HEK293T (cell line): ENCODE results near the gene CACNA1C.

Experiments
- BHLHE40 ChIP-seq: fragments of 450-650 bp; IDR thresholded peaks from 2 replicates; pipeline ENCODE4 v1.6.1; 2016; ENCODE audit warnings: mild to moderate bottlenecking, moderate library complexity, borderline replicate concordance
- ELF4 ChIP-seq: fragments of 450-650 bp; IDR thresholded peaks from 2 replicates; pipeline ENCODE4 v1.6.1; 2017; ENCODE audit warnings: antibody characterized with exemption
- FOXA1 ChIP-seq: fragments of 450-650 bp; IDR thresholded peaks from 2 replicates; pipeline ENCODE4 v1.6.1; 2016; ENCODE audit warnings: mild to moderate bottlenecking
- FOXK2 ChIP-seq: fragments of 450-650 bp; IDR thresholded peaks from 2 replicates; pipeline ENCODE4 v1.6.1; 2016; ENCODE audit warnings: mild to moderate bottlenecking
- HDGF ChIP-seq: fragments of 450-650 bp; IDR thresholded peaks from 2 replicates; pipeline ENCODE4 v1.6.1; 2017; ENCODE audit warnings: antibody characterized with exemption, borderline replicate concordance
- L3MBTL2 ChIP-seq: fragments of 450-650 bp; conservative IDR thresholded peaks from 2 replicates; pipeline ENCODE4 v1.6.1; 2016; ENCODE audit warnings: mild to moderate bottlenecking
- NFRKB ChIP-seq: fragments of 450-650 bp; IDR thresholded peaks from 2 replicates; pipeline ENCODE4 v1.6.1; 2016; ENCODE audit warnings: mild to moderate bottlenecking, moderate library complexity
- SP1 ChIP-seq: fragments of 450-650 bp; IDR thresholded peaks from 2 replicates; pipeline ENCODE4 v1.6.1; 2017
- SUZ12 ChIP-seq: fragments of 450-650 bp; IDR thresholded peaks from 2 replicates; pipeline ENCODE4 v1.6.1; 2016; ENCODE audit warnings: mild to moderate bottlenecking
- ZNF384 ChIP-seq: fragments of 450-650 bp; IDR thresholded peaks from 2 replicates; pipeline ENCODE4 v1.6.1; 2016
- TF ChIP-seq, protein P1 (sequence below): fragments of 450-650 bp; IDR thresholded peaks from 2 replicates; pipeline ENCODE4 v1.6.1; 2016

DNA sequence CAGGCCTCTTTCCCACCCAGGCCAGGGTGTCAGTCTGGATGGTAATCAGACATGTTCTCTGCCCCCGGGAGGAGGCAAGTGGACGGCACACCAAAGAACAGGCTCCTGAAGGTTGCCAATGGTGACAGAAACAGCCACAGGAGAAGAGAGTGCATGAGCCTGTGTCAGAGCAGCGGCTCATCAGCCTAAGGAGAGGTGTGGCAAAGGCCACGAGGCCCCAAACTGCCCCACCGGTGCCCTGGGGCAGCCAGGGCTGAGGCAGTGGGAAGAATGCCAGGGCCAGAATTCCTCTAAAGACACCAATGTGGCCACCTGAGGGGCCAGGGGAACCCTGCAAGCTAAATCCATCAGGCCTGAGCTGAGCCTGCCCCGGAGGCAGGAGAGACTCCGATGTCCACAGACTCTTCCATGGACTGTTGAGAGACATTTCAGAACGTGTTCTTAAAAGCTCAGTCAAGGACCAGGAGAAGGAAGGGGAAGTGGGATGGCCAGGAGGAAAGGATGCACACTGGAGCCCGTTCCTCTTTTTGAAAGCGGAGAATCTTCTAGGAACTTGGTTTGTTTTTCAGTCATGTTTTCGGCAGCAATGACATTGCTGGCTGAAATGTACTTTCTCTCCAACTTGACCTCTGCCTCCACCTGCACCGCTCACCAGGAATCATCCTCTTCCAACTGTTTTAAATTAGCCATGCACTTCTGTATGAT is 565.7 kb downstream of the CACNA1C start:
- TF ChIP-seq, protein P1, sequence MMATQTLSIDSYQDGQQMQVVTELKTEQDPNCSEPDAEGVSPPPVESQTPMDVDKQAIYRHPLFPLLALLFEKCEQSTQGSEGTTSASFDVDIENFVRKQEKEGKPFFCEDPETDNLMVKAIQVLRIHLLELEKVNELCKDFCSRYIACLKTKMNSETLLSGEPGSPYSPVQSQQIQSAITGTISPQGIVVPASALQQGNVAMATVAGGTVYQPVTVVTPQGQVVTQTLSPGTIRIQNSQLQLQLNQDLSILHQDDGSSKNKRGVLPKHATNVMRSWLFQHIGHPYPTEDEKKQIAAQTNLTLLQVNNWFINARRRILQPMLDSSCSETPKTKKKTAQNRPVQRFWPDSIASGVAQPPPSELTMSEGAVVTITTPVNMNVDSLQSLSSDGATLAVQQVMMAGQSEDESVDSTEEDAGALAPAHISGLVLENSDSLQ = no peak
- TF ChIP-seq ELF4 (no peak), SP1 (no peak), FOXK2 (no peak), SUZ12 (no peak), NFRKB (no peak), ZNF384 (no peak), FOXA1 (no peak), L3MBTL2 (no peak), BHLHE40 (no peak), HDGF (no peak)
